Spinal cord (tissue), 10 donors: ENCODE measurements around the gene PTCD1. TPM values are rescaled to one million over a fixed set of nuclear protein-coding genes. Genes with fewer than 3 reads are reported as not detected.

Experiments used
- DNase-seq, 6 donors: peaks; one replicate each; pipeline versions ENCODE4 v3.0.0 to v3.0.0-alpha.2; 2013 to 2015; ENCODE audit warnings: low spot score in 6 of 6, low read depth in 4 of 6
- H3K27ac ChIP-seq: one replicate; pipeline ENCODE4 v1.5.1; 2013; ENCODE audit warnings: low read depth, low read length, control low read depth
- H3K27me3 ChIP-seq: one replicate; pipeline ENCODE4 v1.6.1; 2013; ENCODE audit warnings: low read length; ENCODE audit not compliant: control insufficient read depth, insufficient read depth
- H3K36me3 ChIP-seq: one replicate; pipeline ENCODE4 v1.6.1; 2013; ENCODE audit warnings: low read length; ENCODE audit not compliant: control insufficient read depth, insufficient read depth
- H3K4me1 ChIP-seq: one replicate; pipeline ENCODE4 v1.6.1; 2013; ENCODE audit warnings: low read length; ENCODE audit not compliant: control insufficient read depth, insufficient read depth
- H3K4me3 ChIP-seq: one replicate; pipeline ENCODE4 v1.5.1; 2013; ENCODE audit warnings: low read depth, low read length, control low read depth
- H3K9me3 ChIP-seq: one replicate; pipeline ENCODE4 v1.6.1; 2013; ENCODE audit warnings: low read length; ENCODE audit not compliant: control insufficient read depth, insufficient read depth
- WGBS: methylation state at CpG from one replicate; pipeline ENCODE4 v1.1.5; 2013; ENCODE audit warnings: missing lambda C conversion rate; ENCODE audit not compliant: insufficient coverage; 5-methylcytosine and 5-hydroxymethylcytosine counted together
- polyA plus RNA-seq, 2 donors: library from polyadenylated mRNA; unstranded; fragments of 120-200 nt; gene quantifications; one replicate each; pipeline ENCODE4 v1.2.1, GENCODE V29; 2013; ENCODE audit not compliant: insufficient read length in 2 of 2
- total RNA-seq, 2 donors: library from RNA; depleted of rRNA in 1 of 2; stranded (reverse); fragments of 120-200 nt in 1 of 2; fragments of >200 nt in 1 of 2; gene quantifications; one replicate each; pipeline versions ENCODE4 v1.2.3 to v1.2.4, GENCODE V29; 2013 to 2014
- donor health status: healthy.

PTCD1 gene
- total and polyA plus RNA-seq, 4 donors, result 5.3 to 6.9 (median 6.1) TPM

DNA sequence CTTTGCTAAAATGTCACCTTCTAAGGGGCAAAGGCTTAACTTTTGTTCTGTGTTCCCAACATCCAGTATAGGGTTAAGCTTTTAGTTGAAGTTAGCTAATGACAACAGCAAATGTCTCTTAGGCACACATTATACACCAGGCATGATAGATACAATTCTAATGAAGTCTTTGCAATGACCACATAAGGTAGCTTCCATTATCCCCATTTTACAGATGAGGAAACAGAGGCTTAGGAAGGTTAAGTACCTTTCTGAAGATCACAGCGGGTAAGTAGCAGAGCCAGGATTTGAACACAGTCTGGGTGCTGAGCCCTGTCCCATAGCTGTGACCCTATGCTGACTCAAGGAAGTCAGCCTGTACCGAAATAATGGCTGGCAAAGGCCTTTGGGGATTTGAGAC lies 28.0 kb downstream of the PTCD1 start:
- H3K4me1 ChIP-seq, result peaks cover 16% of the 10 kb centered on the region
- H3K4me3 ChIP-seq, result no peak overlapping the region
- H3K36me3 ChIP-seq, result peaks cover 37% of the 10 kb centered on the region
- WGBS, result 92% methylated on average over 2 of the region's 2 CpGs
- no peak for DNase-seq
- no peaks in the 10 kb centered on the region for H3K27me3 ChIP-seq
- no peak overlapping the region for H3K27ac ChIP-seq
- H3K9me3 ChIP-seq, result no peaks in the 10 kb centered on the region

DNA sequence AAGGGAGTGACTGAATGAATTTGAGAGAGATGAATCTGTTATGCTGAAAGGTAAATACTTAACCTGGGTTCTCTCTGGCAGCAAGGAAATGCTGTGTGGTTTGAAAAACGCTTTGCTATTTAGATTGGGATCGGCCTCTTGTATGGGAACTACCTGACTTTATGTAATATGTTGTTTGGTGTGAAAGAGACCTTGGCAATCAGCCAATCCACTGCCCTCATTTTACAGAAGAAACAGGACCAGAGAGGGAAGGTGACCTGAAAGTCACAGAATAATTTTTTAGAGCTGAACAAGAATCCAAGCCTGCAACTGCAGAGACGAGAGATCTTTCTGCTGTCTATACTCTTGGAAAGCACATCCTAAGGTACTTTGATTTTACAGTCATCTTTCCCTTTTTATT lies 28.8 kb downstream of the PTCD1 start:
- peaks cover 38% of the 10 kb centered on the region for H3K36me3 ChIP-seq
- no peaks in the 10 kb centered on the region for H3K27me3 ChIP-seq
- peak overlapping the region; percentile 19 for H3K4me3 ChIP-seq
- no peak for DNase-seq
- peaks cover 13% of the 10 kb centered on the region for H3K4me1 ChIP-seq
- H3K27ac ChIP-seq, result no peak overlapping the region
- WGBS, result no CpG with 5 or more reads among the region's 3 CpGs
- H3K9me3 ChIP-seq, result no peaks in the 10 kb centered on the region

DNA sequence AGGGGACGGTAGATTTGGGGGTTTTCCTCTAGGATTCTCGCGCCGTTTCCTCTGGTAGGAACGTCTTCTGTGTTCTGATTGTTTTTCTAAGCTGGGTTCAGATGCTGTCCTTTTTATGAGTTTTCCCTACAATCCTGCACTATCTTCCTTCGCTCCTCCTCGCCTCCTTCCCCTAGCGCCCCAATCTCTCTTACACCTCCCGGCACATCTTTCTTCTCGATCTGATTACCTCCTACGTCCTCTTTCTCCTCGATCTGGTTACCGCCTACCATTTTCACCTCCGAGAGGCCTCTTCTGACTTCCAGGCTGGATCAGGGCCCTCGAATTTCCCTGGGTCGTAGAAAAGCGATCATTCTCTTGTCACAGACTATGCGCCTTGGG lies 29.4 kb downstream of the PTCD1 start:
- Histone ChIP-seq H3K4me3 (peak overlapping the region; percentile 92), H3K27me3 (no peaks in the 10 kb centered on the region), H3K9me3 (no peaks in the 10 kb centered on the region), H3K27ac (peak overlapping the region; percentile 98), H3K4me1 (peaks cover 13% of the 10 kb centered on the region), H3K36me3 (peaks cover 38% of the 10 kb centered on the region)
- peak in 1 of 6 donors; percentile 23 for DNase-seq
- WGBS, result 0% methylated on average over 18 of the region's 18 CpGs

DNA sequence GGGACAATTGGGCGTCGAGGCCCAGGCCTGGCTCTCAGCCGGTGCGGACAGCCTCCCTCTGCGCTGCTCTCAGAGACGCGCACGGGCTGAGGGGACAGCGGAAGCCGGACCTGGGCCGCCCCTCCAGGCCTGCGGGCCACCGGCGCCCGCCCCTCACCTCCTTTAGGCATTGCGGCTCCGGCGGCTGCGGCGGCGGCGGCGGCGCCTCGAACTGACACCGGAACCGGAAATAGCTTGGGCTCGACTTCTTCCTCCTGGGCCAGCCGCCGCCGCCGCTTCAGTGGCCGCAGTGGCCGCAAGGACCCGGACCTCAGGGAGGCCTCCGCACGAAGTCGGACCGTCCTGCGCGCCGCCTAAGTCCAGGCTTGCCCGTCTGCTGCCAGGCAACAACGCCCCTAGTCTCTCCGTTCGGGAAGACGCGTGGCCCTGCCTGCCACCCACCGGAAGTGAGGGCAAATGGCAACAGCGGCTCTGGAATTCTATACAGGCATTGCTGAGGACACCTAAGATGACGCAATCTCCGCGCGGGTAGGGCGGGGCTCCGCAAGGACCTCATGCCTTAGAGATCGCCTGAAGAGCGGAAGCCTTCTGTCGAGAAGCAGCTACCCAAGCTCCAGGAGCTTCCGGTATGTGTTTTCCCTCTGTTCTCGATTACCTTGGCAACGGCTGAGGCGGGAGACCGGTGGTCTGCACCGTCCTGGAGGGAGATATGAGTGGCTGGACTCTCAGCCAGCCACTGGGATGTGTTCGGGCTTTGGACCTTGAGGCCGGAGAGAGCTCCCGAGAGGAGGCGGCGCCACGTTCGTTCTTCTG lies 30.0 kb downstream of the PTCD1 start, which contains the start of the genes BUD31 and PDAP1:
Gene BUD31 (plus strand): TSS at position 591 of the 813 bp plus-strand sequence. CDS start 2,124 bp downstream, outside the sequence.
Gene PDAP1 (minus strand): TSS at position 219 of the 813 bp plus-strand sequence. CDS start 49 bp downstream, at position 170.
- peak; percentile 85 to 99 (median 94) for DNase-seq
- Histone ChIP-seq H3K36me3 (peaks cover 40% of the 10 kb centered on the region), H3K9me3 (no peaks in the 10 kb centered on the region), H3K27ac (peak within 1 kb of the TSS; percentile 98), H3K4me1 (peaks cover 13% of the 10 kb centered on the region), H3K27me3 (no peaks in the 10 kb centered on the region), H3K4me3 (peak within 1 kb of the TSS; percentile 92)
- under 1% methylated on average over 72 of the region's 72 CpGs for WGBS

DNA sequence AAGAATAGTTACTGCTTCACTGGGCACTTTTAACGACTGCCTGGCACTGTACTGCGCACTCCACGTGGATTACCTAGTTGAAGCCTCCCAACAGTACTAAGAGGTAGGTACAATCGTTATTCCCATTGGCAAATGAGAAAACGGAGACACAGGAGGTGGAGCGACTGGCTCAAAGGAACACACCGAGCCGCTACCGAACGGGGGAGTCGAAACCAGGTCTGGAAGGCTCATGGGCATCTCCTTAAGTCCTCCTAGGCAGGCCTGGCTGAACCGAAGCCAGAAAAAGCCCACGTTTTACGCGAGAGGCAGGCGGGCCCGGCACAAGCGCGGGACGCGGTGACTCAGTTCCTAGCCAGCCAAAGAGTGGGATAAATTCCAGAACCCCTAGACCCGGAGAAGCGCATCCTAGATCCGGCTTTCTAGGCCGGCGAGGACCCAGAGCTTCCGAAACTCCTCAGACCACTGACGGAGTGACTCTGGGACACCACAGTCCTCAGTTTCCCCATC lies 30.7 kb downstream of the PTCD1 start:
- DNase-seq, result peak in 1 of 6 donors; percentile 19
- WGBS, result 0% methylated on average over 28 of the region's 28 CpGs
- Histone ChIP-seq H3K27ac (peak overlapping the region; percentile 98), H3K27me3 (no peaks in the 10 kb centered on the region), H3K9me3 (no peaks in the 10 kb centered on the region), H3K4me3 (peak overlapping the region; percentile 92), H3K4me1 (peaks cover 13% of the 10 kb centered on the region), H3K36me3 (peaks cover 41% of the 10 kb centered on the region)

DNA sequence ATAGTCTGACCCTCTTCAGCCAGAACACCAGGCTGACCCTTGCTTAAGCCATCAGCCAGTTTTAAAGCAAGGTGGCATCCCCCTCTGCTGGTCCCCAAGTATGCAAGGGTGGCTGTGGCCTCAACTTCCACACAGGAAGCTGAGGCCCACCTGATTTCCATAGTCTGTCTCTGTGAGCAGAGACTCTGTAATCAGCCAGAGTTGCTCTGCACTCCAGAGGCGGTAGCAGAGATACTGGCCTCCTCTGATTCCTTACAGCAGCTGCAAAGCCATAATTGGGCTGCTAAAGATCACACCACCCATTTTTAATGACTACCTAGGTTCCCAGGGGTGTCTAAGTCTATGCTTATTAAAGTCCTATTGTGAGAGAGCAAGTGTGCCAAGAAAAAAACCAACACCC lies 32.0 kb downstream of the PTCD1 start:
- no peaks in the 10 kb centered on the region for H3K9me3 ChIP-seq
- no peaks in the 10 kb centered on the region for H3K27me3 ChIP-seq
- no peak overlapping the region for H3K4me3 ChIP-seq
- peaks cover 13% of the 10 kb centered on the region for H3K4me1 ChIP-seq
- H3K36me3 ChIP-seq, result peaks cover 43% of the 10 kb centered on the region
- no CpG with 5 or more reads among the region's 1 CpG for WGBS
- no peak overlapping the region for H3K27ac ChIP-seq
- DNase-seq, result no peak

DNA sequence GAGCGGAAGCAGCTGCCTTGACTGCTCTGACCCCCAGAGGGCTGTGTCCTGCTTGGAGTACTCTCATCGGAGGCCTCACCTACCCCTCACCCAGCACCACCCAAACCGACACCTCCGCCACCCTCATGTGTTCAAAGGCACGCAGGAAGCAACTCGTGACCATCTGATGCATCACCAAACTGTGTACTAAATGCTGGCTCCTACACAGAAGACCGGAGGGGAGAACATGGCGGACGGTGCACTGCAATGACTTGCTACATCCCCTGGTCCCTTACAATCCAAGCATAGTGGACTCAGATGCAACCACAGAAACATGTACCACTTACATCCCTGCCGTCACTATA lies 33.6 kb downstream of the PTCD1 start:
- Histone ChIP-seq H3K9me3 (no peaks in the 10 kb centered on the region), H3K36me3 (peaks cover 53% of the 10 kb centered on the region), H3K27me3 (no peaks in the 10 kb centered on the region), H3K4me3 (no peak overlapping the region), H3K27ac (no peak overlapping the region), H3K4me1 (peaks cover 9% of the 10 kb centered on the region)
- no peak for DNase-seq
- 93% methylated on average over 9 of the region's 10 CpGs for WGBS

DNA sequence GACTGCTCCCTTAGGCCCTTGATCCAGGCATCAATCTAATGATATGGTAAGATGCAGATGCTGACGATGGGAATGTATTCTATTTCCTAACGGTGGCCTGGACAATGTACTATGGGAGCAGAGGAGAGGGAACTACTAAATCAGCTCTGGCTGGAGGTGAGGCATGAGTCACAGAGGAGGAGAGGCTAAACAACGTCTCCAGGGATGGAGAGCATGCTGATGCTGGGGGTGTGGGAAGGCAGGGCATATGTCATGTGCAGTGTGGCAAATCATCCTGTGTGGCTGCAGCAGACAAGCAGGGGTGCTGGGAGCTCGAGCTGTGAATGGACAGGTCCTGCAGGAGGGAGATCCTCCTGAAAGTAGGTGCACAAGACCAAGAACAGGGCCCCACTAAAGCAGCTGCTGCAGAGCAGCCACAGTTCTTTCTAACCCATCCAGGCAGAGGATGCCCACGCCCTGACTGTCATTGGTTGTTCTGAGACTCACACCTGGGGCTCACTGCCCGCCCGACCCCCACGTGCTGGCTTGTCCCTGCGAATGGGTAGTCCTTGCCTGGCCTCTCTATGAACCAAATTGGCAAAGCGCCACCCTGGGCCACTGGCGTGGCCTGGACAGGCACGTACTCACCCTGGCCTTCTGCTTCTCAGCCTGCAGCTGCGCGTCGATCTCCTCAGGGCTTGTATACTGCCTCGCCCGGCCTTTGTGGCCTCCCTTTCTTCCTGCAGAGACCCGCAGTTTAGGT lies 34.2 kb downstream of the PTCD1 start:
- Histone ChIP-seq H3K4me1 (peaks cover 8% of the 10 kb centered on the region), H3K27ac (no peak overlapping the region), H3K4me3 (no peak overlapping the region), H3K36me3 (peaks cover 58% of the 10 kb centered on the region), H3K9me3 (no peaks in the 10 kb centered on the region), H3K27me3 (no peaks in the 10 kb centered on the region)
- WGBS, result 91% methylated on average over 18 of the region's 18 CpGs
- DNase-seq, result no peak

DNA sequence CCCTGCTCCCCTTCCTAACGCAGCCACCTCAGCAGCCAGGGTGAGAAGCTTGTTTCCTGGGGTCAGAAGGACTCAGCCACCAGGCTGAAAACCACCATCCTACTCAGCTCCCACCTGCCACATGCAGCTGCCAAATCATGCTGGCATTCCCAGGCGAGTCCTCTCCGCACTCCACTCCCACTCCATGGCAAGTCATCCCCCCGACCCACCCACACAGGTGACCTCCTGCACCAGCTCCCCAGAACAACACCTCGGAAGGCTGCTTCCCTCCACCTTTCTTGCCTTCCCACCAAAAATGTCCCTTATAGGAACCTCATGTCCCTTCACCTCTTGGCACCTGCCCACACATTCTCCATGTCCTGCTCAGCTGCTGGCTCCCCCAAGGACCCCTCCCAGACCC lies 34.8 kb downstream of the PTCD1 start:
- H3K4me1 ChIP-seq, result peaks cover 6% of the 10 kb centered on the region
- no peaks in the 10 kb centered on the region for H3K9me3 ChIP-seq
- WGBS, result 89% methylated on average over 5 of the region's 5 CpGs
- peaks cover 64% of the 10 kb centered on the region for H3K36me3 ChIP-seq
- no peak overlapping the region for H3K4me3 ChIP-seq
- DNase-seq, result no peak
- H3K27me3 ChIP-seq, result no peaks in the 10 kb centered on the region
- H3K27ac ChIP-seq, result no peak overlapping the region
